Mucosa of descending colon (tissue), 3 donors: ENCODE measurements around the gene TMEM181. TPM values are rescaled to one million over a fixed set of nuclear protein-coding genes. Genes with fewer than 3 reads are reported as not detected.

Experiments
- ATAC-seq: fragments of 200-7000 bp; cut with Tn5 transposase; one replicate; pipeline ENCODE4 v1.9.1; 2020; ENCODE audit warnings: mild to moderate bottlenecking, moderate library complexity
- DNase-seq, 3 donors: peaks; one replicate each; pipeline ENCODE4 v3.0.0-alpha.2; 2020
- H3K36me3 ChIP-seq: fragments of 200-600 bp; one replicate; pipeline ENCODE4 v1.8.0; 2021; ENCODE audit warnings: low read depth, mild to moderate bottlenecking
- H3K4me1 ChIP-seq: fragments of 200-600 bp; one replicate; pipeline ENCODE4 v1.8.0; 2021; ENCODE audit warnings: low read depth, mild to moderate bottlenecking
- H3K4me3 ChIP-seq: fragments of 200-600 bp; one replicate; pipeline ENCODE4 v1.8.0; 2021; ENCODE audit warnings: mild to moderate bottlenecking
- H3K9me3 ChIP-seq: fragments of 200-600 bp; one replicate; pipeline ENCODE4 v1.8.0; 2021; ENCODE audit warnings: mild to moderate bottlenecking
- CTCF ChIP-seq: fragments of 200-600 bp; IDR thresholded peaks from one replicate; pipeline ENCODE4 v1.8.0; 2022; ENCODE audit warnings: antibody characterized with exemption, mild to moderate bottlenecking
- intact Hi-C, 2 donors: fragments of 100-400 bp; cut with DNase I in 1 of 2; cut with micrococcal nuclease in 1 of 2; formaldehyde crosslinking; loops; one replicate each; pipeline versions ENCODE4 v1.11.0 to v1.11.1; 2022; cut with DNase I, micrococcal nuclease
- total RNA-seq, 3 donors: library from RNA; stranded (reverse); fragmentation: NEBNext Ultra II Directional in 2 of 3; extraction: Animal tissue kit (Norgen Biotek cat#: 25700) in 2 of 3; gene quantifications; one replicate each; pipeline versions ENCODE4 v1.2.1 to v1.2.4, GENCODE V29; 2021 to 2023
- donor health status: DM: no; HTN: no; CAD: no; lungs with moderate emphysema.
- donor health status: DM: no; HTN: no; CAD: no.
- donor health status: DM: no; HTN: yes; CAD: no.

TMEM181 gene
- total RNA-seq, 3 donors from 2014 or later, result 35.7 to 47.8 (median 39.4) TPM

GRCh38 chr6:158571826-158572652, 12.1 kb downstream of the TMEM181 start:
- no peaks in the 10 kb centered on the region for H3K36me3 ChIP-seq
- peak; percentile 83 to 91 (median 86) for DNase-seq
- no peak overlapping the region for H3K4me3 ChIP-seq
- TF ChIP-seq CTCF, result no peak
- intact Hi-C loops, result no loop called here
- no peaks in the 10 kb centered on the region for H3K9me3 ChIP-seq
- H3K4me1 ChIP-seq, result peaks cover 30% of the 10 kb centered on the region
- ATAC-seq, result peak; percentile 97

- Histone ChIP-seq H3K4me3 (no peak overlapping the region), H3K9me3 (no peaks in the 10 kb centered on the region), H3K4me1 (peaks cover 30% of the 10 kb centered on the region), H3K36me3 (no peaks in the 10 kb centered on the region)
- DNase-seq, result peak in 1 of 3 donors; percentile 39
- ATAC-seq, result no peak
- intact Hi-C loops, result no loop called here
- no peak for TF ChIP-seq CTCF
Observed at GRCh38 chr6:158572653-158573541, 13.0 kb downstream of the TMEM181 start.

- H3K9me3 ChIP-seq, result no peaks in the 10 kb centered on the region
- intact Hi-C loops, result no loop called here
- DNase-seq (no peak), ATAC-seq (no peak)
- no peaks in the 10 kb centered on the region for H3K36me3 ChIP-seq
- peaks cover 30% of the 10 kb centered on the region for H3K4me1 ChIP-seq
- TF ChIP-seq CTCF, result no peak
- no peak overlapping the region for H3K4me3 ChIP-seq
Observed at GRCh38 chr6:158573542-158573931, 13.6 kb downstream of the TMEM181 start.

DNA sequence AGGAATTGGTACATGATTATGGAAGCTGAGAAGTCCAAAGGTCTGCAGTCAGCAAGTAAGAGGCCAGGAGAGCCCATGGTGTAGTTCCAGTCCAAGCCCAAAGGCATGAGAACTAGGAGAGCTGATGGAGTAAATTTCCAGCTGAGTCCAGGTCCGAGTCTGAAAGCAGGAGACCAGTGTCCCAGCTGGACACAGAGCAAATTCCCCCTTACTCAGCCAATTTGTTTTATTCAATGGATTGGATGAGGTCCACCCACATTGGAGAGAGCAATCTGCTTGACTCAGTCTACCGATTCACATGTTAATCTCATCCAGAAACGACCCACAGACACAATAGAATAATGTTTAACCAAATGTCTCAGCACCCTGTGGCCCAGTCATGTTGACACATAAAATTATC, 14.9 kb downstream of the TMEM181 start:
- DNase-seq, result no peak
- Histone ChIP-seq H3K4me1 (peaks cover 30% of the 10 kb centered on the region), H3K4me3 (no peak overlapping the region), H3K9me3 (no peaks in the 10 kb centered on the region), H3K36me3 (no peaks in the 10 kb centered on the region)
- intact Hi-C loops, result no loop called here
- no peak for TF ChIP-seq CTCF
- ATAC-seq, result no peak

- ATAC-seq, result no peak
- Histone ChIP-seq H3K36me3 (no peaks in the 10 kb centered on the region), H3K4me3 (no peak overlapping the region), H3K4me1 (peaks cover 30% of the 10 kb centered on the region), H3K9me3 (no peaks in the 10 kb centered on the region)
- no peak for DNase-seq
- intact Hi-C loops, result no loop called here
- TF ChIP-seq CTCF, result no peak
Observed at GRCh38 chr6:158575550-158575949, 15.7 kb downstream of the TMEM181 start.
